Loucy (cell line): Measurements from ENCODE around the gene DBH.
A peak's percentile ranks its signal among the peaks of the same experiment; 100 is the strongest.

ENCODE experiments used
- H2AFZ ChIP-seq: fragments of 200-600 bp; sonication (generic); 2 replicates; pipeline ENCODE4 v1.6.0; 2016; ENCODE audit warnings: antibody characterized with exemption, mild to moderate bottlenecking, low read length, moderate library complexity
- H3F3A ChIP-seq: fragments of 200-600 bp; 2 replicates; pipeline ENCODE4 v1.6.0; 2016; ENCODE audit warnings: antibody characterized with exemption, low read depth, mild to moderate bottlenecking
- H3K27me3 ChIP-seq: fragments of 200-600 bp; sonication (generic); 2 replicates; pipeline ENCODE4 v1.6.1; 2014; ENCODE audit warnings: low read length, mild to moderate bottlenecking; ENCODE audit not compliant: insufficient read depth, poor library complexity, severe bottlenecking
- H3K36me3 ChIP-seq: fragments of 200-600 bp; sonication (generic); 2 replicates; pipeline ENCODE4 v1.6.1; 2016; ENCODE audit warnings: low read length; ENCODE audit not compliant: insufficient read depth
- H3K4me1 ChIP-seq: fragments of 200-600 bp; sonication (generic); 2 replicates; pipeline ENCODE4 v1.5.1; 2014; ENCODE audit warnings: low read length, mild to moderate bottlenecking; ENCODE audit not compliant: insufficient read depth, poor library complexity, severe bottlenecking
- H3K4me2 ChIP-seq: fragments of 200-600 bp; sonication (generic); 2 replicates; pipeline ENCODE4 v1.6.0; 2014; ENCODE audit warnings: antibody characterized with exemption, low read length, low read depth, mild to moderate bottlenecking; ENCODE audit not compliant: poor library complexity, severe bottlenecking
- H3K4me3 ChIP-seq: fragments of 200-600 bp; sonication (generic); 2 replicates; pipeline ENCODE4 v1.5.1; 2014; ENCODE audit warnings: low read length, mild to moderate bottlenecking, mixed read lengths; ENCODE audit not compliant: poor library complexity, severe bottlenecking
- H3K79me2 ChIP-seq: fragments of 200-600 bp; sonication (generic); 2 replicates; pipeline ENCODE4 v1.6.1; 2014; ENCODE audit warnings: low read length; ENCODE audit not compliant: insufficient read depth
- H3K9ac ChIP-seq: fragments of 200-600 bp; sonication (generic); 2 replicates; pipeline ENCODE4 v1.6.0; 2014; ENCODE audit warnings: mild to moderate bottlenecking, low read depth, low read length, moderate library complexity; ENCODE audit not compliant: poor library complexity, severe bottlenecking
- H3K9me2 ChIP-seq: fragments of 200-600 bp; sonication (generic); replicated peaks from 2 replicates; pipeline ENCODE4 v1.6.1; 2016; ENCODE audit warnings: low read depth, low read length, mixed read lengths
- H3K9me3 ChIP-seq: fragments of 200-600 bp; sonication (generic); 2 replicates; pipeline ENCODE4 v1.6.1; 2014; ENCODE audit warnings: mild to moderate bottlenecking, antibody characterized with exemption, low read length, low read depth; ENCODE audit not compliant: insufficient read depth
- H4K20me1 ChIP-seq: fragments of 200-600 bp; sonication (generic); 2 replicates; pipeline ENCODE4 v1.6.0; 2014; ENCODE audit warnings: antibody characterized with exemption, low read length, mild to moderate bottlenecking; ENCODE audit not compliant: insufficient read depth, poor library complexity, severe bottlenecking
- EZH2phosphoT487 ChIP-seq: fragments of 200-600 bp; IDR thresholded peaks from 2 replicates; pipeline ENCODE4 v1.6.1; 2018; ENCODE audit warnings: antibody characterized with exemption, mild to moderate bottlenecking, moderate library complexity, borderline replicate concordance
- TF ChIP-seq, protein P1 (sequence below): fragments of 200-600 bp; sonication (generic); conservative IDR thresholded peaks from 2 replicates; pipeline ENCODE4 v1.5.1; 2014; ENCODE audit warnings: mild to moderate bottlenecking, antibody characterized with exemption, low read length

The DBH gene

DNA sequence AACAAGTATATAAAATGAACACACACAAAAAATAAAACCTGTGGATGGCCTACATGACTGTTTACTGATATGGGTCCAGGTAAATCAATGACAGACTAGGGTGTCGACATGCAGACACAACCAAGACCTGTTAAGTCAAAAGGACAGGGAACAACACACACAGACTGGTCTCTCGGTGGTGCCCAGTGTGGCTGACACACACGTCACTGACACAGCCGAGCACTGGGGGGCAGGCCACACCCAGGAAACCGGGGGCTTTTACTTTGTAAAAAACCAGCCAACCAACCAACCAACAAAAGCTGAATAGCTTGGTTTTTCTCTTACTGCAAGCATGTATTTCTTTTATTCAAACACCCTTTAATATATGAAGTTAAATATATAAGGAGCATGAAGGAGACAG, 31.9 kb upstream of the DBH start:
- Histone ChIP-seq H3F3A (no peaks in the 10 kb centered on the region), H3K27me3 (no peaks in the 10 kb centered on the region), H3K4me1 (peaks cover 6% of the 10 kb centered on the region), H3K36me3 (no peaks in the 10 kb centered on the region), H3K4me3 (no peak overlapping the region), H3K9ac (no peak overlapping the region), H3K79me2 (no peaks in the 10 kb centered on the region), H3K9me2 (no peaks in the 10 kb centered on the region), H3K4me2 (no peak overlapping the region), H4K20me1 (no peaks in the 10 kb centered on the region), H2AFZ (no peak overlapping the region), H3K9me3 (no peaks in the 10 kb centered on the region)
- TF ChIP-seq, protein P1, sequence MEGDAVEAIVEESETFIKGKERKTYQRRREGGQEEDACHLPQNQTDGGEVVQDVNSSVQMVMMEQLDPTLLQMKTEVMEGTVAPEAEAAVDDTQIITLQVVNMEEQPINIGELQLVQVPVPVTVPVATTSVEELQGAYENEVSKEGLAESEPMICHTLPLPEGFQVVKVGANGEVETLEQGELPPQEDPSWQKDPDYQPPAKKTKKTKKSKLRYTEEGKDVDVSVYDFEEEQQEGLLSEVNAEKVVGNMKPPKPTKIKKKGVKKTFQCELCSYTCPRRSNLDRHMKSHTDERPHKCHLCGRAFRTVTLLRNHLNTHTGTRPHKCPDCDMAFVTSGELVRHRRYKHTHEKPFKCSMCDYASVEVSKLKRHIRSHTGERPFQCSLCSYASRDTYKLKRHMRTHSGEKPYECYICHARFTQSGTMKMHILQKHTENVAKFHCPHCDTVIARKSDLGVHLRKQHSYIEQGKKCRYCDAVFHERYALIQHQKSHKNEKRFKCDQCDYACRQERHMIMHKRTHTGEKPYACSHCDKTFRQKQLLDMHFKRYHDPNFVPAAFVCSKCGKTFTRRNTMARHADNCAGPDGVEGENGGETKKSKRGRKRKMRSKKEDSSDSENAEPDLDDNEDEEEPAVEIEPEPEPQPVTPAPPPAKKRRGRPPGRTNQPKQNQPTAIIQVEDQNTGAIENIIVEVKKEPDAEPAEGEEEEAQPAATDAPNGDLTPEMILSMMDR: peak; percentile 68
- no peak for TF ChIP-seq EZH2phosphoT487

DNA sequence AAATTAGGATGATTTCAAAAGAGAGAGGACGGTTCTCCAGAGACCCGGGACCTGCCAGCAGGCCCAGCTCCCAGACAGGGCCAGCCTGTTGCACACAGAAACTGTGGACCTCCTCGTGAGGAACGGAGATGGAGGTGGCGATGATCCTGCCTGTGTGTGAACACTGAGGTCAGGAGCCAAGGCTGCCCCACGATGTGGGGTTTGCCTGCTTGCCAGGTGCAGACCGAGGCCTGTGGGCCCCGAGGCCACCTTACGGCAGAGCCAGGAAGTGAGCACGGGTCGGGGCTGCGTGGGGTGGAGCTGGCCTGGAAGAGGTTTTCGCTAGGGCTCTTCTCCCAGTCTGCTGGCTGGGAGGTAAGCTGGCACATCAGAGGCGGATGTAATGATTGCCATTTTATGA, 31.3 kb upstream of the DBH start:
- Histone ChIP-seq H3K36me3 (no peaks in the 10 kb centered on the region), H3K79me2 (no peaks in the 10 kb centered on the region), H3K9me3 (no peaks in the 10 kb centered on the region), H3K4me1 (peaks cover 6% of the 10 kb centered on the region), H3K4me3 (no peak overlapping the region), H3K9ac (no peak overlapping the region), H4K20me1 (no peaks in the 10 kb centered on the region), H3K9me2 (no peaks in the 10 kb centered on the region), H3K27me3 (no peaks in the 10 kb centered on the region), H3K4me2 (no peak overlapping the region), H2AFZ (no peak overlapping the region), H3F3A (no peaks in the 10 kb centered on the region)
- TF ChIP-seq, protein P1: no peak
- TF ChIP-seq EZH2phosphoT487: no peak

- Histone ChIP-seq H3K9ac (no peak overlapping the region), H4K20me1 (no peaks in the 10 kb centered on the region), H2AFZ (no peak overlapping the region), H3K4me3 (no peak overlapping the region), H3F3A (no peaks in the 10 kb centered on the region), H3K4me2 (no peak overlapping the region), H3K27me3 (no peaks in the 10 kb centered on the region), H3K9me3 (no peaks in the 10 kb centered on the region), H3K9me2 (no peaks in the 10 kb centered on the region), H3K4me1 (peaks cover 6% of the 10 kb centered on the region), H3K36me3 (no peaks in the 10 kb centered on the region), H3K79me2 (no peaks in the 10 kb centered on the region)
- TF ChIP-seq, protein P1: no peak
- TF ChIP-seq EZH2phosphoT487: no peak
These were observed 30.7 kb upstream of the DBH start for GRCh38 chr9:133605446-133605845.
